Measurements from ENCODE around the gene CTSC. TPM values are rescaled to one million over a fixed set of nuclear protein-coding genes. Genes with fewer than 3 reads are reported as not detected.

The CTSC gene
- total RNA-seq, 1 donor from 2014 or later: 149 TPM

GRCh38 chr11:88377646-88378045, 40.1 kb upstream of the CTSC start:
- no peak for TF ChIP-seq CTCF (conservative IDR thresholded peaks at IDR 0.05; ENCODE audit: low read depth, low read length)
- no peak for DNase-seq (ENCODE audit: low read depth)
- H3K4me3 ChIP-seq (ENCODE audit: low read depth, low read length): no peak overlapping the region

- no peak for DNase-seq (ENCODE audit: low read depth)
- H3K4me3 ChIP-seq (ENCODE audit: low read depth, low read length): no peak overlapping the region
- TF ChIP-seq CTCF (conservative IDR thresholded peaks at IDR 0.05; ENCODE audit: low read depth, low read length): no peak
These were observed 39.6 kb upstream of the CTSC start for GRCh38 chr11:88377144-88377543.

GRCh38 chr11:88375927-88376470, 38.5 kb upstream of the CTSC start:
- no peak for DNase-seq (ENCODE audit: low read depth)
- no peak for TF ChIP-seq CTCF (conservative IDR thresholded peaks at IDR 0.05; ENCODE audit: low read depth, low read length)
- H3K4me3 ChIP-seq (ENCODE audit: low read depth, low read length): no peak overlapping the region

GRCh38 chr11:88370782-88371181, 33.2 kb upstream of the CTSC start:
- DNase-seq (ENCODE audit: low read depth): no peak
- no peak overlapping the region for H3K4me3 ChIP-seq (ENCODE audit: low read depth, low read length)
- TF ChIP-seq CTCF (conservative IDR thresholded peaks at IDR 0.05; ENCODE audit: low read depth, low read length): no peak

GRCh38 chr11:88367310-88367709, 29.8 kb upstream of the CTSC start:
- no peak for DNase-seq (ENCODE audit: low read depth)
- TF ChIP-seq CTCF (conservative IDR thresholded peaks at IDR 0.05; ENCODE audit: low read depth, low read length): no peak
- H3K4me3 ChIP-seq (ENCODE audit: low read depth, low read length): no peak overlapping the region

GRCh38 chr11:88363648-88364065, 26.1 kb upstream of the CTSC start:
- no peak for TF ChIP-seq CTCF (conservative IDR thresholded peaks at IDR 0.05; ENCODE audit: low read depth, low read length)
- no peak for DNase-seq (ENCODE audit: low read depth)
- H3K4me3 ChIP-seq (ENCODE audit: low read depth, low read length): no peak overlapping the region

GRCh38 chr11:88363004-88363403, 25.5 kb upstream of the CTSC start:
- no peak for DNase-seq (ENCODE audit: low read depth)
- no peak for TF ChIP-seq CTCF (conservative IDR thresholded peaks at IDR 0.05; ENCODE audit: low read depth, low read length)

More at GRCh38 chr11:88363004-88363403, 25.5 kb upstream of the CTSC start:
- H3K4me3 ChIP-seq (ENCODE audit: low read depth, low read length): no peak overlapping the region

All from epithelial cell of proximal tubule (primary cell).